Upper lobe of left lung (tissue), 4 donors: ENCODE results near the gene PCYOX1L.

Experiments used
- CTCF ChIP-seq, 6 experiments: fragments of 450-650 bp in 4 of 6; fragments of 200-600 bp in 2 of 6; sonication (generic) in 2 of 6; IDR thresholded peaks; one replicate each; pipeline ENCODE4 v1.5.1; 2016 to 2019; ENCODE audit warnings: antibody characterized with exemption in 6 of 6
- POLR2A ChIP-seq, 4 donors: fragments of 450-650 bp; IDR thresholded peaks; one replicate each; pipeline ENCODE4 v1.5.1; 2016 to 2017; ENCODE audit warnings: antibody characterized with exemption in 4 of 4, mild to moderate bottlenecking in 2 of 4
- POLR2AphosphoS5 ChIP-seq, 2 donors: sonication (generic); formaldehyde crosslinking; IDR thresholded peaks; one replicate each; pipeline ENCODE4 v1.5.1; 2017; ENCODE audit warnings: antibody characterized with exemption in 2 of 2

DNA sequence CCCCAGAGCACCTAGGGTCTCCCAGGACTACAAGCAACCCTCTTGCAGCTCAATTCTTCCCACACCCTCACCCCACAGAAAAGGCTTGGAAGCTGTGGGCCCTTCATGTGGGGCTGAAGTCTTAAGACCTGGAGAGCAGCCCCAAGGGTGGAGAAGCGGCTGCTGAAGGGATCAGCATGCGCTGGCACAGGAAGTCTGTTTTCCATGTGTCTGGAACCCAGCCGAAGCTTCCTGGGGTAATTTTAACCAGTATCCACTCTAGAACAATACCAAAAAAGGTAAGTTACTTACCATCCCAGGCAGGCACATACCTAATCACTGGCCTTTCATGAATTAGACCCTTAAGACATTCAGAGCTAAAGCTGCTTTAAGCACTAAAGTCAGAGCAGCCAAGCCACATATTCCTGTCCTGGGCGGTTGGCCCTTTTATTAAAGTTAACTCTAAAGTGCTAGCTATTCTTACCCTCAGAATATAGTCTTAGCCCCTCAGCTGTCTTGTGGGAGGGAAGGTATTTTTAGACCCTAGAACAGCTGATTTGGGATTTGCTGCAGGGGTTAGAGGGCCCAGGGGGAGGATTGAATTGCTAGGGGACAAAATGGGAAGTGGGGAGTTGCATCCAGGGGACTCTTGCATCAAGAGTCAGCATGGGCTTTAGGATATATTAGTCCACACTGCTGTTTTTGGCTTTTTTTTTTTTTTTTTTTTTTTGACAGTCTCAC, 14.4 kb downstream of the PCYOX1L start:
- no peak for TF ChIP-seq CTCF (IDR thresholded peaks at IDR 0.05)
- no peak for TF ChIP-seq POLR2A (IDR thresholded peaks at IDR 0.05)
- TF ChIP-seq POLR2AphosphoS5 (IDR thresholded peaks at IDR 0.05) = no peak
